Activated CD8-positive, alpha-beta memory T cell treated with anti-CD3 and anti-CD28 coated beads, Interleukin-2, amount 50 U/mL, for 4 hours (primary cell): ENCODE measurements around the gene SPINK2.

Source experiments
- DNase-seq: peaks from one replicate; pipeline ENCODE4 v3.0.0-alpha.2; 2020

SPINK2 gene

GRCh38 chr4:56821381-56822243, at the start of gene SPINK2:
Gene SPINK2 (minus strand): TSS chr4:56821701. CDS start chr4:56821662, 39 bp downstream.
- DNase-seq = peak; percentile 70

DNA sequence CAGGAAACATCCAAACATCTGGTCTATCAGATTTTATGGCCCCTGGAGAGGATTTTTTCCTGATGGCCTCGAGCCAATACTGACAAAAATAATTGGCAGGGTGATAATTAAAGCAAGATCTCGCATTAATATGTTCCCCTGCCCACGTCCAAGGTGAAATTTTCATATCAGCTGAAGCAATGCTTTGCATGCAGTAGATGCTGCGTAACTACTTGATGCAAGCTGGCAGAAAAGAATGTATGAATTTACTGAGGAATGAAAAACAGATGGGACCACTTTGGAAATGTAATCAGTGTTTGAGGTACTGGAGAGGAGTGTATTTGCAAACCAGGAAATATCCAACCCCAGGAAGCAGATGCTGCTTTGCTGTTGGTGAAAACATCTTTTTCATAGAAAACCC, 49.4 kb upstream of the SPINK2 start:
- no peak for DNase-seq

- no peak for DNase-seq
Measured at GRCh38 chr4:56863441-56864139, 42.1 kb upstream of the SPINK2 start.

DNA sequence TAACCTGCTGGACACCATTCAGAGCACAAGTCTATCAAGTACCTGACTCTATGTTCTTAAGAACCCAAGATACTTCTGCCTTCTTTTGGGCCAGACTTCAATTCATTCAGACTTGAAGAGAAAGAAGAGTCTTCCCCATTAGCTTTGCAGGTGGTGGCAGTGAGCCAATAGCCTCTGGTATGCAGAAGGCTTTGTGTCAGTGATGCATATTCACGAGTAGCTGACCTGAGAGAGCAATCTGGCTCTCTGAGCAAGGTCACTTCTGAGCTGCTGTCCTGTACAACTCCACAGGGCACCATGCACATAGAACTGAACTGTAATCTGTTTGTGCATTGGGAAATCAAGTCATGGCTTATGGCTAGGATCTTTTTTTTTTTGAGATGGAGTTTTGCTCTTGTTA, 39.9 kb upstream of the SPINK2 start:
- DNase-seq = no peak

DNA sequence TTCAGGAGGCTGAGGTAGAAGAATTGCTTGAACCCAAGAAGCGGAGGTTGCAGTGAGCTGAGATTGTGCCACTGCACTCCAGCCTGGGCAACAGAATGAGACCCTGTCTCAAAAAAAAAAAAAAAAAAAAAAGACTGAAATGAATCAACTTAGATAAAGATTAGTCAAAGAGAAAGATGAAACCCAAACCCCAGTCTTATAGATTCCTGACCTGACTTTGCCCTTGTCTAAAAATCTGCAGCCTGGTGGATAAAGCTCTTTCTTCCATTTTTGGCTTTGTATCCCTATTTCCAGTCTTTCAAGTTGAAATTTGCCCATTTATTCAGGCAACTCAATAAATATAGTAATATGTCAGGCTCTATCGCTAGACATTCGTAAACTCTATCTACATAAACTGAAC, 39.3 kb upstream of the SPINK2 start:
- DNase-seq = no peak

DNA sequence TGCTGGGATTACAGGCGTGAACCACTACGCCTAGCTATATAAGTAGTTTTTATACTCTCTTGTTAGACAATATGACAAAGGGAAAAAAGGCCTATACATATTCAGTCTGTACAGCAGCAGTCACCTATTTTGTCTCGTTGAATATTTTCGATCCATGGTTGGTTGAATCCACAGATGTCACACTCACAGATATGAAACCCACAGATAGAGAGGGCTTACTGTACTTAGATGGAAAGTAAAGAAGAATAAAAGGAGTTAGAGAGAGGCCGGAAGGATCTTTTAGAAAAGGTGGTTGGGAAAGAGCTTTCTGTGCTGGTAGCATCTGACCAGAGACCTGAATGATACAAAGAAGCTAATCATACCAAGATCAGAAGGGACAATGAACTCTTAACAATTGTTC, 38.3 kb upstream of the SPINK2 start:
- no peak for DNase-seq

- DNase-seq = no peak
Measured at GRCh38 chr4:56857601-56858309, 36.3 kb upstream of the SPINK2 start.

- DNase-seq = no peak
Measured at GRCh38 chr4:56856656-56857055, 35.2 kb upstream of the SPINK2 start.

GRCh38 chr4:56850910-56851309, 29.4 kb upstream of the SPINK2 start:
- DNase-seq = no peak

- no peak for DNase-seq
Measured at GRCh38 chr4:56844802-56845580, 23.5 kb upstream of the SPINK2 start.

DNA sequence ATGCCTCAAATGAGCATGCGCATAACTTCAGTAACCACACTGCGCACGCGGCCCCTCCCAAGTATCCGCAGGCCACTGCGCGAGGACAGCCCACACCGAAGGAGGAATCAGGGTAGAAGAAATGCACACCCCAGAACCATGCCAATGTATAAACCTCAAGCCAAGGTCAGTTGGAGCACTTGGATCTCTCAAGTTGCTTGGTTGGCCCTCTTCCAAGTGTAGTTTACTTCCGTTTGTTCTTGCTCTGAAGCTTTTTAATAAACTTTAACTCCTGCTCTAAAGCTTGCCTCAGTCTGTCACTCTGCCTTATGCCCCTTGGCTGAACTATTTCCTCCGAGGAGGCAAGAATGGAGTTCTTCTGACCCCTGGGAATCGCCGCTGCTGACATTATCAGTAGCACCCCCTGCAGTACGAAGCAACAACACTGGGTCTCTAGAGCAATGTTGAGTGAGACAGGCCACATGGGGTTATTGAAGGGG, 22.0 kb upstream of the SPINK2 start:
- DNase-seq = no peak

DNA sequence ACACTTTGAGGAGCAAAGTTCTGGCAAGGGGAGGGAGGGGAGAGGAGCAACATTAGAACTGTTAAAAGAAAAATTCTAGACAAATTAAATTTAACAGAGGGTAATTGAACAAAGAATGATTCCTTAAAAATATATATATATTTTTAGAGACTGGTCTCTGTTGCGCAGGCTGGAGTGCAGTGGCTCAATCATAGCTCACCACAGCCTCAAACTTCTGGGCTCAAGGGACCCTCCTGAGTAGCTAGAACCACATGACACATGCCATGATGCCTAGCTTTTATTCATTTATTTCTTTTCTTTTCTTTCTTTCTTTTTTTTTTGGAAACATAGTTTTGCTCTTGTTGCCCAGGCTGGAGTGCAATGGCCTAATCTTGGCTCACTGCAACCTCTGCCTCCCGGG, 19.1 kb upstream of the SPINK2 start:
- no peak for DNase-seq

GRCh38 chr4:56828784-56829535, 7.5 kb upstream of the SPINK2 start:
- DNase-seq = no peak

DNA sequence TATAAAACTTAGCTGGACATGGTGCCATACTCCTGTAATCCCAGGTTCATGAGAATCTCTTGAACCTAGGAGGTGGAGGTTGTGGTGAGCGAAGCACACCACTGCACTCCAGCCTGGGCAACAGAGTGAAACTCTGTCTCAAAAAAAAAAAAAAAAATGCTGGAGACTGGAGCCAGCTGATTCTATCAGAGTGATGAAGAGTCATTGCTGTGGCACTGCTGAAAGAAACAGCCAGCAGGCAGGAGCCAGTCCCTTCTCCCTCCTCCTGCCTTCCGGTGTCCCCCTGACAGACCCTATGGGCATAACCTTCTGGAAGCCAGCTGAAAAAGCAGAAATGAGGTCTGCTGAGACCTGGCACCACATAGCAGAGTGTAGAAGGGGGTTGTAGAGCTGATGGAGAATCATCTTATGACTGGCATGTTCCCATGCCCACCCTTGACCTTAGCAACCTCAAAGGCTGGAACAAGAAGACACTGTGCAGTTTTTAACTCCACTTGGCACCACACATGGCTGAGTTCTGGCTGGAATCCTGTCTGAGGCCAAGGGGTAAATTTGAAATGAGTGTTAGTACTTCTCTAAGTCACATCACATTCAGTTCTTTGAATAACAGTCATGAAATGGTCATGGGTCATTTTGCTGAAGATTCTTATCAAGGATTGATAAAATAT, 2.6 kb upstream of the SPINK2 start:
- DNase-seq = no peak

- no peak for DNase-seq
Measured at GRCh38 chr4:56818797-56819196, 2.7 kb downstream of the SPINK2 start.

DNA sequence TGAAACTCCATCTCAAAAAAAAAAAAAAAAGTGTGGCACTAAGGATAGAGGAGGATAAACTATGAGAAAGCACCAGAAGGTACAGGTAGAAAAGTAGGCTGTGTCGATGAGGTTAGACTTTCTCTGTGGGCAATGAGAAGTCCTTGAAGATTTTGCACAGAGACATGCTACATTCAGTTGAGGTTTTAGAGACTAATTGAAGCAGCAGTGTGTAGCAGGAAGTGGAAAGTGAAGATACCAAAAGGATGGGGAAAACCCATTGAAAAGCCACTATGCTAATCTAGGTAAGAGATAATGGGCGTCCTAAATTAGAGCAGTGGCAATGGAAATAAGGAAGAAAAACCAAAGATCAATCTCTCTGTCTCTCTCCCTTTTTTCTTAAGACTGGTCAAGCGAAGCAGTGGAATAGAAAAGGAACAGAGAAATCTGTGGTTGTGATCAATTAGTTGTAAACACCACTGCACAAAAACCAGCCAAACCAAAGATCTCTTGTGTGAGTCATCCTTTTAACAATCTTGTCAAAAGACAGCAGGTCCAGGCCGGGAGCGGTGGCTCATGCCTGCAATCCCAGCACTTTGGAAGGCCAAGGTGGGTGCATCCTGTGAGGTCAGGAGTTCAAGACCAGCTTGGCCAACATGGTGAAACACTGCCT, 3.5 kb downstream of the SPINK2 start:
- DNase-seq = peak; percentile 30

DNA sequence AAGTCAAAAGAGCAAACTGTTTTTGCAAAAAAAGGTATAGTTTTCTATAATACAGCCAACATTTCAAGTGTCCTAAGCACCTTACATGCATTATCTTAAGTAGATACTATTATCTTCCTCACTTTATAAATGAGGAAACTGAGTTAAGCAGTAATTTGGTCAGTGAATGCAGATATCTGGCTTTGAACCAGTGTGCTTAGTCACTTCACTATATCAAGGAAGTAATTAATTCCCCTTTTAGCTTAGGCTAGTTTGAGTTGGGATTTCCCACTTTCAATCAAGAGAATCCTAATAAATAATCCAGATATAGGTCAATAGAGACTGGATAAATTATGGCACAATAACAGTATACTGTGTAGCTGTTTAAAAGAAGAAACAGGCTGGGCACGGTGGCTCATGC, 14.8 kb downstream of the SPINK2 start:
- no peak for DNase-seq

- DNase-seq = no peak
Measured at GRCh38 chr4:56804551-56804950, 16.9 kb downstream of the SPINK2 start.

- no peak for DNase-seq
Measured at GRCh38 chr4:56803471-56803870, 18.0 kb downstream of the SPINK2 start.

DNA sequence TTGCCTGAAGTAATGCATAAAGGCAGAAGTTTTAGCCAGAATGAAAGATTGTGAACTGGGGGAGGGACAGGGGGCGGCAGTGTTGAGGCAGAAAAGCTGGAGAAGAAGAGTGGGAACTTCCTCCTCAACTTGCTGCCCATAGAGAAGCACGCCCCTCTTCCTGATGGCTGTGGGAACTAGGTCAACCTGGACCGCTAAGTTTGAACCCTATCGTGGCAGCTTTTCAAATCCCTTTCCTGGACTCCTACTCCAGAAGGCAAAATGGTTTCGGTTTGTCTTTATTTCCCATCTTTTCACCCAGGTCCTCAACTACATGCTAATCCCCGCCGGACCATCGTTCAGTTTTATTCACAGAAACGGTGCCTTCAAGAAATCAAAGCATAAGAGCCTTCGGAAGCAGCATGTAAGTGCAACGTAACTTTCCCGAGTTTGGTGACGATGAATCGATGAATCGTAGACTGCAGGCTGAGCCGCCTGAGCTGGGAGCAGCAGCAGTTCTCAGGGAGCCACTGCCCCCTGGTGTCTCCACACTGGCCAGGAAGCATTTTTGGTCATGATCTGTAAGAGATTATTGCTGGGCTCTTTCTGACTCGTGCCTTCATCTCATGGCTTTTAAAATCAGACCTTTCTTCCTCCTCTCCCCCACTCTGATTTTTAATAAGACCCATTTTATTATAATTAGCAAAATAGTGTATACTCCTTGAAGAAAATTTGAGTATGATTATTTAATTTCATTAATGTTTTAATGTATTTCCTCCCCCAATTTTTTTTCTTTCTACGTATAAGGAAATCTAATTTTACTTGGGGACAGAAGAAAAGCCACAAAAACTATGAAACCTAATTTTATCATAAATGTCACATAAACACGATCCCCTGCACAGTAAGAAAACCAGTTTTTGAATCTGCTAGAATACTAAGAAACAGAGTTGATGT, 21.4 kb downstream of the SPINK2 start:
- peak; percentile 86 for DNase-seq
